Cerebellar cortex (tissue), 1 donor: ENCODE data around the gene CYREN.
A peak's percentile ranks its signal among the peaks of the same experiment; 100 is the strongest.

Source experiments
- DNase-seq: peaks from one replicate; pipeline ENCODE4 v3.0.0-alpha.2; 2015; ENCODE audit warnings: low spot score

CYREN gene, protein sequence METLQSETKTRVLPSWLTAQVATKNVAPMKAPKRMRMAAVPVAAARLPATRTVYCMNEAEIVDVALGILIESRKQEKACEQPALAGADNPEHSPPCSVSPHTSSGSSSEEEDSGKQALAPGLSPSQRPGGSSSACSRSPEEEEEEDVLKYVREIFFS

DNA sequence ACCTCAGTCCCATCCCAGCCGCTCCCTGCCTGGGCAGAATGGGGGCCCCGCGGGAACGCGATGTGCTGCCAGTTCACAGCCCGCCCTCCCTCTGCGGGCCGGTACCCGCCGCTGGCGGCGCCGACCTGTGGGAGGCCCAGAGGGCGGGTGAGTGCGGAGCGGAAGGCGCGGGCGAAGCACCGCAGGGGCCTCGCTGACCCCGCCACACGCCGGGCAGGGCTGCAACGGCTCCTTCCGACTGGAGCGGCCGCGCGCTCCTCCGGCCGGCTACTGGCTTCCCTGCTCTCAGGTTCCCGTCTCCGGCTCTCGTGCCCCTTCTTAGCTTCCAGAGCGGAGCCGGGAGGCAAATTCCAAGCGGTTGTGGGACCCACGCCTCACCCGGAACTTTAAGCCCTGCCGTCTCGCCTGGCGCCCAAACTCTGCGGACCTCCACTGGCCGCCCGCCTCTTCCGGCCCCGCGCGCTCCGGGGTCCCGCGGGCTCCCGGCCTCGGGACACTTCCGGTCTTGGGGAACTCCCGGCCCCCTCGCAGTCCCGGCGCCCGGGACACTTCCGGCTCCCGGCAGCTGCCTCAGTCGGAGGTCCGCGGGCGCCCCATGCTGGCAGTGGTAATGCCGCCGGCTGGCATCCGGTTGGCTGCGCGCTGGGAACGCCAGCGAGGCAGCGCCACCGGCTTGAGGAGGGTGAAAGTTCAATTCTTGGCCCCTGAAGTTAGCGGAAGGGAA lies at the start of gene CYREN:
Gene CYREN (minus strand): TSS at position 434 of the 724 bp plus-strand sequence. CDS start 1,785 bp downstream, outside the sequence.
- DNase-seq: peak; percentile 75

DNA sequence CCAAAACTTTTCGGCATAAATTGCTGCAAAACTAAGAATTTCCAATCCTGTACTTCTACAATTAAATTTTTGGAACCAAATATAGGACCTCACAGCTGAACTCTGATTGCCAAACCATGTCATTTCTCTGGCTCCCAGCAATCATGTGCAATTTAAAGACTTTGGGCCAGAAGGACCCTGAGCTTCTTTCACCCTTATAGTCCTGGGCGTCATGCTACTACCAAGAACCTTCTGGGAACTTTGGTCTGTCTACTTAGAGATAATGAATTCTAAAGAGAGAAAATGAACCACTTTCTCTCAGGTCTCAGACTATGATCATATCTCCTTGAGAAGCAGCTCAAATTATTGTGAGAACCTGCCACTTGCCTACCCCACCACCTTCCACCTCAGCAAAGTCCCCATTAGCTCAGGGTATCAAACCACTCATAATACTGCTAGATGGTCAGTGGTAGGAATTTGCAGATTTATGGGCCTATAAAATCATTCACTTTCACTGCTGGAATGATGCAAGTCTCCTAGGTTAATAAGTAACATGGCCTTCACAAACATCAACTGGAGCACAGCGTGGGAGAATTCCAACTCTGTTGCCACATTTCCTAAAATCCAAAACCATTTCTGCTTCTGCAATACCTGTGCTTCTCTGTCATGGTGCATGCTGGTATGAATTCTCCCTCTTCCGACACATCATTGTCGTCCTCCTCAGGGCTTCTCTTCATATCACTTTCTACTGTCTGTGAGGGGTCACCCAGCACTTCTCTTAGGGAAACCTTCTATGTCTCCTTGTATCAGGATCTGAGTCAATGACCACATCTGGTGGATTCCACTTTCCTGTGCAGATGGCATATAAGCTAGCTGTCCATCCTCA lies 47.4 kb upstream of the CYREN start:
- DNase-seq: no peak

DNA sequence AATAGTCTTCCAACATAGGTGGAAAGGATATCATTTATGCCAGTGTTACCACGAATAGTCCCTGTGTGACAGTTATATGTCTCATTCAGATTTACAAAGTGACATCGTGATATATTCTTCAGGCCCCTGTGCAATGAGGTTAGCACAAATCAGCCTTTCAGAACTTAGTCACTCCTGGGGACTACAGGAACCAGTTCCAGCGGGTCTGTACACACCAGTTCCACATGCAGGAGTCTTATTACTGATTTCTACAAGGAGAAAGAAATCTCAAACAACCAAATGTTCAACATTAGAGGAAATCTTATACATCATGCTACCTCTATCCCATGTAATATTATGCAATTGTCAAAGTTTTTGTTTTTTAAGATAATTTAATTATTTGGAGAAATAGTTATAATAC lies 45.2 kb upstream of the CYREN start:
- DNase-seq: no peak

DNA sequence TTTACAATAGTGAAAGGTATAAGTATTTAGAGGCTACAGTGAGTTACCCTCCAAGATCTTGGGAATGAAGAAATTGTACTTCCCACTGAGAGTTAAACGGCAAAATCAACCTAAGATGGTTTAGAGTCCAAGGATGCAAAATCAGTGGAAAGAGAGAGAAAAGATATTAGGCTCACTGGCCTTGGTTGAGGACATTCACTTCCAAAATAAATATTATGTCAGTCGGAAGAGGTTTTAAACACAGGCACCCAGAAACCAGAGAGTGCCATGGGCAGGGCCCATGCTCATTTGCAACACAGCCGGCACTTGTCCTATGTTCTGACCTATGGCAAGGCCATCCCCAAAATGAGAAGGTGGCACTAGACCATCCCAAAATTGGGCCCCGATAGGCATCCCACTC lies 44.7 kb upstream of the CYREN start:
- no peak for DNase-seq

DNA sequence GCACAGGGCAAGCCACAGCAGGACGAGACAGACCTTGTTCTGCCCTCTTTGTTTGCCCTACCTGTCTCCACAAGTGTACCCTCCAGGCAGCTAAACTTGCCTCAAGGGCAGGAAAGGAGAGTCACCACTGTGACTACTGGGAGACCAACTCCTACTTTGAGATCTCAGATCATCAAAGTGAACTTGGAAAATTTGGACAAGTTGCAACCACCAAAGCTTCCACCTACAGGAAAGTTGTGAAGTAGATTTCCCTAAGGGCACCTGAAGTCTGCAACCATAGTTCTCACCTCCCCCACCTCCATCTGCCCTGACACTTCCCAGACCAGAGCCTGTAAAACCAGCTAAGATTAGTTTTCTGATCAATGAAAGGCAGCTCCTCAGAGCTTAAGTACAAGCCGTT lies 43.3 kb upstream of the CYREN start:
- DNase-seq: no peak

DNA sequence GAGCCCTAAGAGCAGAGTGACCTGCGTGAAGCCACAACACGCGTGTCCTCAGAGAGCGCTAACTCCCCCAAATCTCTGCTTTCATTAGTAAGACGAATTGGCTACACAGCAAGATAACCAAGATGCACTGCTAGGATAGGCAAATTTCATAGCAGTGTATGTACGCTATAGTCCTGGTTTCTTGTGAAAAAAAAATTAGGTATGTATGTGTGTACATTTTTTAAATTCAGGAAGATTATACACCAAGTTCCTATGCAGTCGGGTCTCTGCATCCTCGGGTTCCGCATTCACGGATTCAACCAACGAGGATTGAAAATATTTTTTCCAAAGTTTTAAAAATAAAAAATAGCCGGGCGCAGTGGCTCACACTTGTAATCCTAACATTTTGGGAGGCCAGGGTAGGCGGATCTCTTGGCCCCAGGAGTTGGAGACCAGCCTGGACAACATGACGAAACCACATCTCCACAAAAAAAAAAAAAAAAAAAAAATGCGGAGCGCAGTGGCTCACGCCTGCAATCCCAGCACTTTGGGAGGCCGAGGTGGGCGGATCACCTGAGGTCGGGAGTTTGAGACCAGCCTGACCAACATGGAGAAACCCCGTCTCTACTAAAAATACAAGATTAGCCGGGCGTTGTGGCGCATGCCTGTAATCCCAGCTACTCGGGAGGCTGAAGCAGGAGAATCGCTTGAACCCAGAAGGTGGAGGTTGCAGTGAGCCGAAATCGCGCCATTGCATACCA lies 41.6 kb upstream of the CYREN start:
- peak; percentile 62 for DNase-seq

DNA sequence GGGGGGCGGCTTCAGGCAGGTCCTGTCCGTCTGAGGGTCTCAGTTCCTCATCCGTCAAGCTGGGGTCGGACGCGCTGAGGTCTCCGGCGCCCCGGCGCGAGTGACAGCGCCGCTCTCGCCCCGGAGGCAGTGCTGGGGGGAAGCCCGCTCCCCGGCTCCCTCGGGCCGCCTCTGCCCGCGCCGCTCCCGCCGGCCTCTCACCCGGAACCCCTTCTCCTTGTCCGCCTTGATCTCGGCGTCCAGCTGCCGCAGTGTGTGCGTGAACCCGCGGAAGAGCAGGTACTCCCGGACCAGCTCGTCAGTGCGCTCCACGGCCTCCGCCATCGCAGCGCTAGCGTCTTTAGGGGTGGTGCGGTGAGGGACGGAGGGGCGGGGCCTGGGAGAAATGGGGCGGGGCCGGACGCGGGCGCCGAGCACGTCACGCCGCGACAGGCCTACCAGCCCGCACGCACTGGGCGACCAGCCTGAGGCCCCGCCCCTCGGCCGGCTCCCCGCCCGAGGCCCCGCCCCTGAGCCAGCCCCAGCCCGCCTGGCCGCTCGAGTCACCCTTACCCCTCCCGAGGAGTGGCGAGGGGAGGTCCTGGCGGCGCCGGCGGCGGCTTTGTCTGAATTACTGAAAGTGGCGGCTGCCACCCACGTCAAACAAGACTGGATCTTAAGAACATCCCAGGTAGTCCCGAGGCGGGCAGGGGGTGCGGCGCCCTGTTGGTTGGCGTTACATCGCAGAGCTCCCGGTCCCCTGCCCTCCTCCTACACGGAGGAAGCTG lies 40.9 kb upstream of the CYREN start, which contains the start of gene WDR91:
Gene WDR91 (minus strand): TSS at position 348 of the 767 bp plus-strand sequence. CDS start 24 bp downstream, at position 324.
- peak; percentile 95 for DNase-seq

DNA sequence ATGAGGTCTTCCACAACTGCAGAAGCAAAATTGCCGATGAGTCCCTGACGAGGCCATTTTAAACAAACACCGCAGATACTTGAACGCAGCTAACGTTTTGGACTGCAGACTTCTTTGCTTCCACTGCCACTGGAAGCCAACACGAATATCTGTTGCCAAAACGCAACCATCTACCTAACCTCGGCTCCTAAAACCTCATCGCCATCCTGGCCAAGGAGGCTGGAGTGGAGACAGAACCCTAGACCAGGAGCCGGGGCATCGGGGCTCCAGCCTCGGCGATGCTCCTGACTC lies 40.3 kb upstream of the CYREN start:
- DNase-seq: peak; percentile 52

DNA sequence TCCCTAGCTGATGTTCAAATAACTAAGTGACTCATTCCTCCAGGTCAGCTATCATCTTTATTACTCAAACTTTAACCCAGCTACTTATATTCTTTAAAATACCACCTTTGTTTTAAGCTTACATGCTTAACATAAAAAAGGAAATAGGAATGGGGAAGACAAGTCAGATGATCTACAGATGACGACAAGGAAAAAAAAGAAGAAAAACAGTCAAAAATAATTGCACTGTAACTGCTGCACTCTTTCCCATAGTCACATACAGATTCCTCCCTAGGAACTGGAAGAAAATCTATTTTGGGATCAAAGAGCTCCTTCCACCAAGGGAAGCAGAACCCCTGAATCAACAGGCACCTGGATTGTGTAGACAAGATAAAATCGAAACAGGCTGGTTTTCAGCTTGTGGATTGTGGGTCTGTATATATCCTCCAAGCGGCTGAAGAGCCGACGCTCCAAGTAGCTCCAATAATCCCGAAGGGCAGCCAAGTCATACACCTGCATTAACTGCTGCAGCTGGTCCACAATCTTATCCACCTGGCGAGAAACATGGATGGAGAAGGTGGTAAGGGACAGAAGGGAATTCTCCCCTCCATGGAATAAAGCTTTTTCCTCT lies 38.8 kb upstream of the CYREN start:
- DNase-seq: no peak

DNA sequence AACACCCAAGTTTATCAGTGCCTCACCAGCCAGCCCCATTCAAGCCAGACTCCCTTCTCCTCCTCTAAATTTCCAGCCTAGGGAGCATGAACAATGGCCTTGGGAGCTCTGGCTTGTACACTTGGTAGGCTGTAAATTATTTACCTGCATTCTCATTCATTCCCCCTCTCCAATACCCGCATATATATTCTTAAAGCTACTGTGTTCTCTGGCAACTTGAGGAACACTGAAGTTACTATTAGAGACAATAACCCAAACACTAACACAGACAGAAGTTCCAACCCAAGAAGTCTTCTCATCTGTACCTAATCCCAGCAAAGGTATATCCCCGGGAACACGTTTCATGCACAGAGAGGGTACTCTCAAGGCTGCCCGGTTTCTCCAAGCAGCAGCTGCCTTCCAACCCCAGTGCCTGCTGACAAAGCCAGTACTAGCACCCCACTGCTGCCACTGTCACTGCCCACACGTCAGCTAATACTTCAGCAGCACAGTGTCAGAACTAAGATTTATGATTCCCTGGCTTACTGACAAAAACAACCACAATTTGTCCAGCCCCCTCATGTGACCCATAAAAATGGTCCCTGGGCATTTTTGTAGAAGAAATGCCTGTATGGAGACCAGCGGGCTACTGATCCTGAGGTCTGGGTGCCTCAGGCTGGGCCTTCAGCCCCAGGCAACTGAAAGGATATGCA lies 37.7 kb upstream of the CYREN start:
- no peak for DNase-seq

DNA sequence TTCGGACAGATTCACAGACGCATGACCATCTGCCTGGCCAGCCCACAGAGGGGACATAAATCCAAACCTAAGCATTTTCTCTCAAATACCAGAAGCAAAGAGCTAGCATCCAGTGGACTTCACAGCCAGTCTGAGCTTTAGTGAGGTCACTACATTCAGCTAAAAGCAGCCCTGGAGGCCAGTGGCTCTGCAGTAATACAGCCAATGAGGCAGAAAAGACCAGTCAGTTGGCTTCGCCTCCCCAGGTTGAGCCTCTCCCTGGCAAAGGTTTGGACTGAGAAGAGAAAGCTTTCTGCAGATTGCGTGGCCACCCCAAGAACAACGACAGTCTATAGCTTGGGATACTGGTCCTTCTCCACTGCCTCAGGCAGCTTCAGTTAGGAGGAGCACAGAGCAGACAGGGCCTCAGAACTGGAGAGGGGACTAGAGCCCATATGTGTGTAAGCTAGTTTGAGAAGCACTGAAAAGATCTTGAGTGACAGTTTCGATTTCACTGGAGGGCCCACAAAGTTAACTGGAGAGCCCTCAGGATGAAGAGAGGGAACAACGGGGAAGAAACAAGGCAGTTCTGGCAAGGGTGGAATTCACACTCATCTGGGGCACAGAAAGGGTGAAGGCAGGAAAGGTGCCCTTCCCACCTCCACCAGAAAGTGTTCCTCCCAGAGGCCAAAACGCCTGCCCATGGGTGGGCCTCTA lies 37.0 kb upstream of the CYREN start:
- no peak for DNase-seq

DNA sequence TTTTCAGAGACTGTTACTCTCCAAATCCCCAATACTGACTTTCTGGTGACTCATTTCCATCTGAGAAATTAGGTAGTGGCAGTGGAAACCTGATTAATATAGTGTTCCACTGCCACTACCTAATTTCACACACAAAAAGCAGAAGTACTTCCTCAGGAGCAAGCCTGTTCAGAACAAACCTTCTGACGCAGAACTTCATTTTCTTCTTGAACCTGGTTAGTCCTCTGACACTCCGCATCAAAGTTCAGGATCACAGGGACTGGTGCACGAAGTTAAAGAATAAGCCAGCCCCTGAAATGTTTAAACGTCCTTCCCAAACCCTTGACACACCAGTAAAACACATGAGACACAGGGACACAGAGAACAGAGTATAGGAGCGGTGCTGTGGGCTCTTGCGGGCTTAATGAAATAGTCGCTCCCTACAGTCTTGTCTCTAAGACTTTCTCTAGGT lies 36.5 kb upstream of the CYREN start:
- no peak for DNase-seq

DNA sequence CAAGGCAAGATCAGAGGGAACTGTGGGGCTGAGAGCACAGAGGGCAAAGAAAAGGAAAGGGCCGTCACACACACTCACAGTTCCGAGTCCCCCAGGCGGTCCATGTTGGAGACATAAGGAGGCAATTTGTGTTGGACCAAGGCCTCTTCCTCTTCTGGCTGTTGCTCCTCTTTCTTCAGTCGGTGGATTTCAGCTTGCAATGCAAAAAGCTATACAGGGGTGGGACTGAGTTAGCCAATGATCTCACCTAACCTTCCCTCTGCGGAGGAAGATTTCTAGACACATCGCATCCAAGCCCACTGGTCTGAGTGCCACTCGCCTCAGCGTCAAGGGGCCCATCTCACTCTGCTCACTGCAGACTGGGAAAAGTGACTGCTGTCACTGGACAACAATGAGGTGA lies 35.3 kb upstream of the CYREN start:
- no peak for DNase-seq

DNA sequence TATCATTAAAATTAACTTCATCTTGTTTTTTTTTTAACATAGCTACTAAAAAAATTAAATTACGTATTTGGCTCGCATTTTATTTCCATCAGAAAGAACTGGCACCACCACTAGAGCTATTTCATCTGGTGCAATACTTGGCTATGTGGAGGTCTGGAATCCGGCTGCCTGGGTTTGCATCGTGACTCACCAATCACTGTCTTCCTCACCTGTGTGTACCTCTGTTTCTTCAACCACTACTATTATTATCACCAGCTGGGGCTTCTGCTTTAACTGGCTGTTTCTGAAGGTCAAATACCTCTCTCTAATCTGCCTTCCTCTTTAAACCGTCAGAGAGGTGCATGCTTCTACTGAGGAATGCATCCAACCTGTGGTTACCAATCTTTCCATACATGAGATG lies 34.4 kb upstream of the CYREN start:
- no peak for DNase-seq

DNA sequence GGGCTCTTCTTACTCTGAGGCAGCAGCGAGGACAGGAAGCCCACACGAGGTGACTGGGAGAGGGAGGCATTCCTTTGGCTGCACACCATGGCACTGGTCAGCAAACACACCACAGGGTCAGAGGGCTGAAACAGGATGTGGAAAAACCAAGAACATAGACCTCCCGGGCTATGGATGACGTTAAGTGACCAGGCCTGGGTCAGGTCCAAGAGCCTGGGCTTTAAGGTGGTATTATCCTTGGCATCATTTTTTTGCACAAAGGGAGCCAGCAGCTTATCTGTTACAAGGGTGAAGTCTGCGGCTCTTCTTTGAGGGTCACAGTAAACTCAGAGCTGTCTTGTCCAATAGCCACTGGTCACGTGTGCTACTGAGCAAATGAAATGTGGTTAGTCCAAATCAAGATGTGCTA lies 33.8 kb upstream of the CYREN start:
- no peak for DNase-seq

DNA sequence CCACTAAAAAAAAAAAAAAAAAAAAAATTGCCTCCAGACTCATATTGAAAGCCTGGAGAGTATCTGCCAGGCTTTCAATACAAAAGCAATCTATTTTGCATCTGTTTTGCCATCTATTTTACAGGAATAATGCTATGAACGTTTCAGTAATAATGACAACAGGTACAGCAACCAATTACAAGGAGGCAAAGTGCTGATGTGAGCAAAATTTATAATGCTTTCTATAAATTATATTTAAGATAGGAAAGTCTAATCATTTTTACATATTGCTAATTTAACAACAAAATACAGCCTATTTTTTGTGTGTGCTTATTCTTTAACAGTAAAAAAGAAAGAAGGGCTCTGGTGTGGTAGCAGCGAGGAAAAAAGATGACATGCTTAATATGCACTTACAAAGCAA lies 30.8 kb upstream of the CYREN start:
- no peak for DNase-seq

DNA sequence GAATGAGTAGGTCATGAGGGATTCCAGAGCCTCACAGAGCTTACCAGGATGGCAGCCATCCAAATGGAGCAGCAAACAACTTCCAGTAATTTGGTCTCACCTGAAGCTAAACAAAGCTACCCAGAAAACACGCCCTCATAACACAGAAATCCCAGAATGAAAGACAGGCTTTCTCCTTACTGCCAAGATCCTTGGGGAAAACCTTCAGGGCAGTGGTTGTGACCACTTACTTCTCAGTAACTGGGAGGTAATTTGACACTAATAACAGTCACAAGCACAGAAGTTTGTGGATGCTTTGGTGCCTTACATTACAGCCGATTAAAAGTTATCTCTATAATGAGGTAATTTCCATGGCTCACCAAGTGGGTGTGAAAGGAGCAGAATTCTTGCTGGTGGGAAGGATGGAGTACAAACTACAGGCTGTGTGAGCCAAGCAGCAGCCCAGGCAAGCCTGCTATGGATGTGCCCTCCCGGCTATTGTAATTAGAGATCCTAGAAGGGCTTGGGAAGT lies 30.4 kb upstream of the CYREN start:
- DNase-seq: no peak

DNA sequence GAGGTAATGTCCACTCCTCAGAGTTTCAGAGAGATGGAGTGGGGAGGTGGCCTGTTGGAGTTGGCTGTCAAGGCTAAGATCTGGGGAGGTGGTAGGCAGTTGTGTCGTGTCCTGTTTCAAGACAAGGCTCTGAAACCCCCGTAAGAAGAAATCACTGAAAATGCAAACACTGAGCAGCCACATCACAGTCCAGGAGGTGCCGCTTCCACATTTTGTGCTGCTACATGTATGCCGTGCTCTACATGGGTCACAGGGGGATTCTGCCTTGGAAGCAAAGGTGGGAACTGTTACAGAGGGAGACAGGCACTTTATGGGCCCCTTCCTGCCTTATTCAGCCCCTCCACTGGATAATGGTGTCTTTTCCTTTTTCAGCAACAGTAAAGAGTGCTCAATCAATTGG lies 28.9 kb upstream of the CYREN start:
- no peak for DNase-seq

DNA sequence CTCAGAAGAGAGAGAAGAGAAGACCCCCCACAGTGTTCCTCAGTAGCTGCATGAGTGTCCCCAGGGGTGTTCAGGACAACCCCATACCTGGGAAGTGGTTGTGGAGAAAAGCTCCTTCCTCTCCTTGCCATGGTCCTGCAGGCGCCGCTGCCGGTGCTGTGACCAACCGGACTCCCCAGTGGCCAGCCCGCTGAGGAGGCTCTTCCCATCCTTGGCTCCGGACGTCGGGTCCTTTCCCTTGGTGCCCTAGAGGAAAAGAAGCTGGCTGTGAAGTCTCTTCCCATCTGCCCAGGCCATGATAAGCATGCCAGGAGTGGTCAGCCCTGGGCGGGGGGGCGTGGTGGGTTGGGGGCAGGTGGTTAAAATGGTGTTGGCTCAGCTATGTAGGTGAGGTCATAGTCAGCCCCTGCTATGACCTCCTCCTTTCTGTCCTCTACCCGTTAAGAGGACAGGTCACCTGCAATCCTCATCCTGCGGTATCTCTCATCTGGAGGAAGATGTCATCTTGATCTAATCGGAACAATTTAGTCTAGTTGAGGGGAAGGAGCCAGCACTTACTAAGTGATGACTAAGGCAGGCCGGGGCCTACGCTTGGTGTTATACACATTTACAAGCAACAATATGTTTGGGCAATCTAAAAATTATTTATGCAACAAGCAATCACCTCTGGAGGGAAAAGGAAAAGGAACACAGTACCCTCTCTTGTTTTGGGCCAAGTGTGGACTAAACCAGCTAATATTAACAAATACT lies 27.6 kb upstream of the CYREN start:
- no peak for DNase-seq
